ENCODE results near the gene NOP53. TPM values are rescaled to one million over a fixed set of nuclear protein-coding genes. Genes with fewer than 3 reads are reported as not detected.
A peak's percentile ranks its signal among the peaks of the same experiment; 100 is the strongest.

The NOP53 gene
- total and polyA plus RNA-seq, 9 of the 15 experiments (the other 6 are each of a cell fraction or from before 2014, with no cell fraction given) = 6.5 to 274 (median 145) TPM

DNA sequence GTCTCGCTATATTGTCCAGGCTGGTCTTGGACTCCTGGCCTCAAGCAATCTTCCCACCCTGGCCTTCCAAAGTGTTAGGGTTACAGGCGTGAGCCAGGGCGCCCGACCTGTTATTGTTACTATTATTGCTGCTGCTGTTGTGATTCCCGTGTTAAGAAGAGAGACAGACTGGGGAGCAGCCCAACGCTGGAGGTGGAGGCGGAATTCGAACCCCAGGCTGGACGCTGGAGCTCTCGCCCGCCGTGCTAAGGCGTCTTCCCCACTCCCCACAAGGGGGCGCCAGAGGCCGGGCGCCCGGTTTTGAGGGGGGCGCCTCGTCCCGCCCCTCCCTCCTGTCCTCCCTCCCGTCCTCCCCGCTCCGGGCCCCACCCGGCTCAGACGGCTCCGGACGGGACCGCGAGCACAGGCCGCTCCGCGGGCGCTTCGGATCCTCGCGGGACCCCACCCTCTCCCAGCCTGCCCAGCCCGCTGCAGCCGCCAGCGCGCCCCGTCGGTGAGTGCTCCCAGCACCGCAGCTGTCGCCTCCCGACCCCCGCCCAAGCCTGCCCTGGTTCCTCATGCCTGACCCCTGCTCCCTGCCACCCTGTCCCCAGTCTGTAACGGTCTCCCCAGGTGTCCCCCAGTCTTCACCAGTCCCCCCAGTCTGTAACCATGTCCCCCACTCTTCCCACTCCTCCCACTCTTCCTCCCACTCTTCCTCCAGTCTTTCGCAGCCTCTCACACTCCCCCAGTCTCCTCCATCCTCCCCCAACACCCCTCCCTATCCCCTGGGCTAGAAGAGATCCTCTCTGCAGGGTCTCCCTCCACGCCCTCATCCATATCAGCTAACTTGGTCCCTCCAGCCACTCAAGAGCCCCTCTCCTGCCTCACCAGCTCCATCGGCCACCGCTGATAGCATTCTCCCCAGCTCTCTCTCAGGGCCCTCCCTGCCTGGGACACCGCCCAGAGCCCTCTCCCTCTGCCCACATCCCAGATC lies 32.0 kb upstream of the NOP53 start, which contains the start of gene EHD2 (continued):
- TF ChIP-seq HOMEZ (CRISPR knock-in tag; IDR thresholded peaks at IDR 0.05) (no peak), SIN3A (IDR thresholded peaks at IDR 0.05; ENCODE audit: borderline replicate concordance in 2 of 2, control insufficient read depth in 1 of 2, low read depth in 2 of 2, low read length in 2 of 2) (no peak), USF1 (CRISPR knock-in tag; IDR thresholded peaks at IDR 0.05) (no peak), BHLHE40 (IDR thresholded peaks at IDR 0.05; ENCODE audit: low read length) (no peak), NELFE (IDR thresholded peaks at IDR 0.05; ENCODE audit: insufficient read depth, insufficient read length) (no peak), BACH1 (tag; IDR thresholded peaks at IDR 0.05) (no peak), STAT5A (IDR thresholded peaks at IDR 0.05; ENCODE audit: borderline replicate concordance, low read length) (no peak), COPS2 (conservative IDR thresholded peaks at IDR 0.05) (no peak), ETS2 (tag; IDR thresholded peaks at IDR 0.05; ENCODE audit: borderline replicate concordance, poor library complexity, severe bottlenecking) (no peak), TCF7L2 (IDR thresholded peaks at IDR 0.05; ENCODE audit: low read depth, low read length) (no peak), MTA2 (IDR thresholded peaks at IDR 0.05; ENCODE audit: low read depth) (peak; percentile 15; the same call in 1 of the 2 replicates), FOXA3 (CRISPR knock-in tag; conservative IDR thresholded peaks at IDR 0.05 in 1 of 2, IDR thresholded peaks at IDR 0.05 in 1 of 2) (no peak), FOXK2 (conservative IDR thresholded peaks at IDR 0.05 in 1 of 2, IDR thresholded peaks at IDR 0.05 in 1 of 2; ENCODE audit: low read depth in 2 of 2) (no peak), SP2 (IDR thresholded peaks at IDR 0.05; ENCODE audit: extremely low read depth, low read depth, low read length, poor library complexity, severe bottlenecking) (no peak), TFAM (CRISPR knock-in tag; conservative IDR thresholded peaks at IDR 0.05) (no peak), ZNF134 (CRISPR knock-in tag; conservative IDR thresholded peaks at IDR 0.05) (no peak), NRF1 (conservative IDR thresholded peaks at IDR 0.05 in 1 of 2, IDR thresholded peaks at IDR 0.05 in 1 of 2) (no peak; a peak in 1 of 4 replicates), POLR2A (conservative IDR thresholded peaks at IDR 0.05) (peak; percentile 63; the same call in 1 of the 2 replicates), ZNF507 (tag; conservative IDR thresholded peaks at IDR 0.05) (no peak), NFE2L1 (tag; IDR thresholded peaks at IDR 0.05; ENCODE audit: borderline replicate concordance, low read depth) (no peak), NCOA1 (IDR thresholded peaks at IDR 0.05; ENCODE audit: low read depth) (no peak), ZNF165 (CRISPR knock-in tag; IDR thresholded peaks at IDR 0.05; ENCODE audit: borderline replicate concordance) (no peak), SOX6 (IDR thresholded peaks at IDR 0.05) (peak; percentile 54; the same call in 1 of the 2 replicates)
- TF ChIP-seq, protein P1, sequence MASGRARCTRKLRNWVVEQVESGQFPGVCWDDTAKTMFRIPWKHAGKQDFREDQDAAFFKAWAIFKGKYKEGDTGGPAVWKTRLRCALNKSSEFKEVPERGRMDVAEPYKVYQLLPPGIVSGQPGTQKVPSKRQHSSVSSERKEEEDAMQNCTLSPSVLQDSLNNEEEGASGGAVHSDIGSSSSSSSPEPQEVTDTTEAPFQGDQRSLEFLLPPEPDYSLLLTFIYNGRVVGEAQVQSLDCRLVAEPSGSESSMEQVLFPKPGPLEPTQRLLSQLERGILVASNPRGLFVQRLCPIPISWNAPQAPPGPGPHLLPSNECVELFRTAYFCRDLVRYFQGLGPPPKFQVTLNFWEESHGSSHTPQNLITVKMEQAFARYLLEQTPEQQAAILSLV (tag; IDR thresholded peaks at IDR 0.05) = no peak
